SU-DHL-6 (cell line): Measurements from ENCODE around the gene MAMDC4.

Experiments used
- H2AFZ ChIP-seq: fragments of 200-600 bp; sonication (generic); 2 replicates; pipeline ENCODE4 v1.6.1; 2014; ENCODE audit warnings: low read depth, mild to moderate bottlenecking, moderate library complexity, mixed read lengths, antibody characterized with exemption, low read length; ENCODE audit not compliant: severe bottlenecking
- H3F3A ChIP-seq: fragments of 200-600 bp; shearing (Covaris generic); 2 replicates; pipeline ENCODE4 v1.6.0; 2016; ENCODE audit warnings: antibody characterized with exemption, mild to moderate bottlenecking; ENCODE audit not compliant: insufficient read depth
- H3K27ac ChIP-seq: fragments of 200-600 bp; sonication (generic); 2 replicates; pipeline ENCODE4 v1.5.1; 2016; ENCODE audit warnings: low read depth, mild to moderate bottlenecking, low read length, moderate library complexity, mixed read lengths
- H3K27me3 ChIP-seq: fragments of 200-600 bp; sonication (generic), shearing (Covaris generic); 2 replicates; pipeline ENCODE4 v1.6.0; 2014; ENCODE audit warnings: mild to moderate bottlenecking, low read length
- H3K36me3 ChIP-seq: fragments of 200-600 bp; sonication (generic); 2 replicates; pipeline ENCODE4 v1.6.1; 2014; ENCODE audit warnings: mild to moderate bottlenecking, low read length, mixed read lengths
- H3K4me2 ChIP-seq: fragments of 300-600, 200-600 bp; shearing (Covaris generic), sonication (generic); 2 replicates; pipeline ENCODE4 v1.6.0; 2014; ENCODE audit warnings: low read length, low read depth, mild to moderate bottlenecking; ENCODE audit not compliant: poor library complexity, severe bottlenecking
- H3K4me3 ChIP-seq: fragments of 200-600 bp; sonication (generic); 2 replicates; pipeline ENCODE4 v1.5.1; 2014; ENCODE audit warnings: antibody characterized with exemption, low read length, mild to moderate bottlenecking, mixed read lengths; ENCODE audit not compliant: insufficient read depth, poor library complexity, severe bottlenecking
- H3K79me2 ChIP-seq: fragments of 200-600 bp; sonication (generic); 2 replicates; pipeline ENCODE4 v1.6.1; 2014; ENCODE audit warnings: mild to moderate bottlenecking, low read length, moderate library complexity; ENCODE audit not compliant: insufficient read depth
- H3K9ac ChIP-seq: fragments of 200-600 bp; sonication (generic); 2 replicates; pipeline ENCODE4 v1.7.0; 2014; ENCODE audit warnings: mild to moderate bottlenecking, low read length
- H3K9me2 ChIP-seq: fragments of 200-600 bp; sonication (generic); replicated peaks from 2 replicates; pipeline ENCODE4 v1.6.1; 2014; ENCODE audit warnings: low read length; ENCODE audit not compliant: insufficient read depth
- H3K9me3 ChIP-seq: fragments of 200-600 bp; sonication (generic); 2 replicates; pipeline ENCODE4 v1.6.1; 2014; ENCODE audit warnings: low read length, mixed read lengths; ENCODE audit not compliant: insufficient read depth
- H4K20me1 ChIP-seq: fragments of 200-600 bp; sonication (generic); 2 replicates; pipeline ENCODE4 v1.6.1; 2014; ENCODE audit warnings: low read depth, mild to moderate bottlenecking, antibody characterized with exemption, low read length, moderate library complexity, mixed read lengths
- EZH2phosphoT487 ChIP-seq: fragments of 200-600 bp; sonication (generic), shearing (Covaris generic); conservative IDR thresholded peaks from 2 replicates; pipeline ENCODE4 v1.6.1; 2018; ENCODE audit warnings: mild to moderate bottlenecking, antibody characterized with exemption, low read length, moderate library complexity, mixed read lengths
- TF ChIP-seq, protein P1 (sequence below): fragments of 200-600 bp; sonication (generic); IDR thresholded peaks from one replicate; pipeline ENCODE4 v1.5.1; 2017; ENCODE audit warnings: antibody characterized with exemption, mild to moderate bottlenecking, low read length, moderate library complexity; ENCODE audit not compliant: insufficient read depth, poor library complexity, severe bottlenecking

MAMDC4 gene

DNA sequence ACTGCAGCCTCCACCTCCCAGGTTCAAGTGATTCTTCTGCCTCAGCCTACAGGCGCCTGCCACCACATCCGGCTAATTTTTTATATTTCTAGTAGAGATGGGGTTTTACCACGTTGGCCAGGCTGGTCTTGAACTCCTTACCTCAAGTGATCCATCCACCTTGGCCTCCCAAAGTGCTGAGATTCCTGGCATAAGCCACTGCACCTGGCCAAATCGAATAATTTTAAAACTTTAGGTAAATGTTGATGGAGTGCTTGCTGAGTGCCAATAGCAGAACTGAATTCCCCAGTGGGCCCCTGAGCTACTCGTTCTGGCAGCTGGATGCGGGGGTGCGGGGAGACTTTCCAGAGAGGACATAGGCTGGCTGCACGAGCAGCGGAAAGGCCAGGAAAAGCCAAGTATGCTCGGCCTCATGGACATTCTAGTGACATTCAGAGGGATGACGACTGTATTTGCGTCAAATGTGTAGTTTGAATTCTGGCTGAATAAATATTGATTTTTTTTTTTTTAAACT, 51.0 kb downstream of the MAMDC4 start:
- Histone ChIP-seq H3K27me3 (no peaks in the 10 kb centered on the region), H3F3A (no peaks in the 10 kb centered on the region), H3K36me3 (peaks cover 3% of the 10 kb centered on the region; the same call in 1 of the 2 replicates), H3K4me3 (no peak overlapping the region), H3K9me3 (no peaks in the 10 kb centered on the region), H4K20me1 (no peaks in the 10 kb centered on the region), H2AFZ (no peak overlapping the region), H3K27ac (no peak overlapping the region), H3K9ac (no peak overlapping the region), H3K9me2 (no peaks in the 10 kb centered on the region), H3K4me2 (no peak overlapping the region), H3K79me2 (0 out of 2 replicates have a peak, but pooled peaks cover 3% of the 10 kb centered on the region)
- no peak for TF ChIP-seq EZH2phosphoT487
- TF ChIP-seq, protein P1, sequence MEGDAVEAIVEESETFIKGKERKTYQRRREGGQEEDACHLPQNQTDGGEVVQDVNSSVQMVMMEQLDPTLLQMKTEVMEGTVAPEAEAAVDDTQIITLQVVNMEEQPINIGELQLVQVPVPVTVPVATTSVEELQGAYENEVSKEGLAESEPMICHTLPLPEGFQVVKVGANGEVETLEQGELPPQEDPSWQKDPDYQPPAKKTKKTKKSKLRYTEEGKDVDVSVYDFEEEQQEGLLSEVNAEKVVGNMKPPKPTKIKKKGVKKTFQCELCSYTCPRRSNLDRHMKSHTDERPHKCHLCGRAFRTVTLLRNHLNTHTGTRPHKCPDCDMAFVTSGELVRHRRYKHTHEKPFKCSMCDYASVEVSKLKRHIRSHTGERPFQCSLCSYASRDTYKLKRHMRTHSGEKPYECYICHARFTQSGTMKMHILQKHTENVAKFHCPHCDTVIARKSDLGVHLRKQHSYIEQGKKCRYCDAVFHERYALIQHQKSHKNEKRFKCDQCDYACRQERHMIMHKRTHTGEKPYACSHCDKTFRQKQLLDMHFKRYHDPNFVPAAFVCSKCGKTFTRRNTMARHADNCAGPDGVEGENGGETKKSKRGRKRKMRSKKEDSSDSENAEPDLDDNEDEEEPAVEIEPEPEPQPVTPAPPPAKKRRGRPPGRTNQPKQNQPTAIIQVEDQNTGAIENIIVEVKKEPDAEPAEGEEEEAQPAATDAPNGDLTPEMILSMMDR = no peak

GRCh38 chr9:136906266-136906665, 54.1 kb downstream of the MAMDC4 start:
- Histone ChIP-seq H3K4me3 (no peak overlapping the region), H3K4me2 (no peak overlapping the region), H2AFZ (no peak overlapping the region), H3F3A (no peaks in the 10 kb centered on the region), H3K27me3 (no peaks in the 10 kb centered on the region), H3K36me3 (peaks cover 3% of the 10 kb centered on the region; the same call in 1 of the 2 replicates), H4K20me1 (no peaks in the 10 kb centered on the region), H3K79me2 (no peaks in the 10 kb centered on the region), H3K27ac (no peak overlapping the region), H3K9me2 (no peaks in the 10 kb centered on the region), H3K9ac (no peak overlapping the region), H3K9me3 (no peaks in the 10 kb centered on the region)
- TF ChIP-seq, protein P1 = no peak
- no peak for TF ChIP-seq EZH2phosphoT487

DNA sequence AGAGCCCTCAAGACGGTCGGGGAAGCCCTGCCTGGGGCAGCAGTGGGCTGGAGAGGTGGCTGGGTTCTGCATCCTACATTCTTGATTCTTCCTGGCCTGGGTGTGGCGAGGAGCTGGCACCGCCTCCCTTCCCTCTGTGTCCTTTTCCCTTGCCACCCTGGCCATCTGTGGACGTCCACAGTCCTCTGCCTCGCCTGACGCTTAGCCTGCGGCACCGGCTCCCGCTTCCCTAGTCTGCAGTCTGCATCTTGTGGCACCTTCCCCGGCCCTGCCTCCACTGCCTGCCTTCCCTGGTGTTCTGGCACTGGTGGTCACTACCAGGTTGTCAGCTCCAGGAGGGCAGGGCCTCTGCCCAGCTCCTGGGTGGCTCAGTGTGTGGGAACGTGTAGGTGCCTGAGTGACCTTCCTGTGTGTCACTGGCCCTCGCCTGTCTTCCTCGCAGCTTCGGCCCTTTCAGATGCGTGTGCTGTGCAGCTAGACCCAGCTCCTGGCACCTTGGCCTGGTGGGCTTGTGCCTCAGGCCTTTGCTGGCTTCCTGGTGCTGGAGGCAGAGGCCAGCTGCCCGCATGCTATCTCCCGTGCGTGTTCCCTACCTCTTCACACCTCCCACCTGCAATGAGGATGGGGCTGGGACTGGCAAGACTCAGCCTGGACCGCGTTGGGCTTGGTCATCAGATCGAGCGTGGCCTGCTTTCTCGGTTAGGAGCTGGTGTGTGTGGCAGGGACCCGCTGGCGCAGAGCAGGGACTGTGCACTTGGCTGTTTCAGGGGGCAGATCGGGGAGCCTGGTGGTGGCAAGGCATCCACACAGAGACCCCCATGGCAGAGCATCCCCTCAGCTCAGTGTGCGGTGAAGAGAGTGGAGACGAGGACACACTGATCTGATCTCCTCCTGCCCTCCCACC, 55.1 kb downstream of the MAMDC4 start:
- H4K20me1 ChIP-seq = no peaks in the 10 kb centered on the region

More for the DNA sequence above, 55.1 kb downstream of the MAMDC4 start:
- Histone ChIP-seq H3K36me3 (peaks cover 3% of the 10 kb centered on the region; the same call in 1 of the 2 replicates), H3K27me3 (no peaks in the 10 kb centered on the region), H3K79me2 (no peaks in the 10 kb centered on the region), H3K4me3 (no peak overlapping the region), H3K9me3 (no peaks in the 10 kb centered on the region), H2AFZ (no peak overlapping the region), H3K4me2 (no peak overlapping the region), H3K27ac (no peak overlapping the region), H3F3A (no peaks in the 10 kb centered on the region), H3K9ac (no peak overlapping the region), H3K9me2 (no peaks in the 10 kb centered on the region)
- TF ChIP-seq EZH2phosphoT487 = no peak
- TF ChIP-seq, protein P1 = no peak
